ENCODE results near the gene HUNK.

HUNK gene

GRCh38 chr21:31882711-31883110 lies 9.9 kb downstream of the HUNK start:
- TF ChIP-seq POU6F1 (CRISPR knock-in tag; IDR thresholded peaks at IDR 0.05; ENCODE audit: borderline replicate concordance, low read depth) (no peak), CSDC2 (CRISPR knock-in tag; IDR thresholded peaks at IDR 0.05) (no peak), TOX (CRISPR knock-in tag; IDR thresholded peaks at IDR 0.05; ENCODE audit: borderline replicate concordance) (no peak), PPARA (CRISPR knock-in tag; IDR thresholded peaks at IDR 0.05; ENCODE audit: borderline replicate concordance) (no peak)

GRCh38 chr21:31885146-31885545 lies 12.3 kb downstream of the HUNK start:
- TF ChIP-seq, protein P1, sequence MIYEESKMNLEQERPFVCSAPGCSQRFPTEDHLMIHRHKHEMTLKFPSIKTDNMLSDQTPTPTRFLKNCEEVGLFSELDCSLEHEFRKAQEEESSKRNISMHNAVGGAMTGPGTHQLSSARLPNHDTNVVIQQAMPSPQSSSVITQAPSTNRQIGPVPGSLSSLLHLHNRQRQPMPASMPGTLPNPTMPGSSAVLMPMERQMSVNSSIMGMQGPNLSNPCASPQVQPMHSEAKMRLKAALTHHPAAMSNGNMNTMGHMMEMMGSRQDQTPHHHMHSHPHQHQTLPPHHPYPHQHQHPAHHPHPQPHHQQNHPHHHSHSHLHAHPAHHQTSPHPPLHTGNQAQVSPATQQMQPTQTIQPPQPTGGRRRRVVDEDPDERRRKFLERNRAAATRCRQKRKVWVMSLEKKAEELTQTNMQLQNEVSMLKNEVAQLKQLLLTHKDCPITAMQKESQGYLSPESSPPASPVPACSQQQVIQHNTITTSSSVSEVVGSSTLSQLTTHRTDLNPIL (CRISPR knock-in tag; IDR thresholded peaks at IDR 0.05; ENCODE audit: low read depth): no peak
- TF ChIP-seq BACH2 (CRISPR knock-in tag; IDR thresholded peaks at IDR 0.05; ENCODE audit: borderline replicate concordance) (no peak), POU6F1 (CRISPR knock-in tag; IDR thresholded peaks at IDR 0.05; ENCODE audit: borderline replicate concordance, low read depth) (no peak), ZFP30 (CRISPR knock-in tag; IDR thresholded peaks at IDR 0.05) (no peak)
- no peak for ATAC-seq

More at GRCh38 chr21:31882711-31883110, 9.9 kb downstream of the HUNK start:
- ATAC-seq: no peak

DNA sequence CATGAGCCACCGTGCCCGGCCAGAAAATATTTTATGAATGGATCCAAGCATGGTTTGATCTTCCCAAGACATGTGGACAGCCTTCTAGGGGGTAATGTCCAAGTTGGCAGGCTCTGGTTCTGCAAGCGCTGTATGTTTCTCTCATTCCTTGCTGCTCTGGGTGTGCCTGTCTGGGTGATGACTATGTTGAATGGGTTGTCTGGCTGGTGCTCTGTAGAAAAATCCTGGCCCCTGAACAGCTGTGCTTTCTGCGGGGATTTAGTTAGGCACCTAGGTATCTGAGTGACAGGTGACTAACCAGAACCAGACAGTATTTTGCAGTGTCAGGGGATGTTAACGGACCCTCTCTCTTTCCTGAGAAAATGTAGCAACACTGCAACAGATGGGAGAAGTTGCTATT lies 14.1 kb downstream of the HUNK start:
- no peak for TF ChIP-seq RARB (CRISPR knock-in tag; IDR thresholded peaks at IDR 0.05)
- TF ChIP-seq POU6F1 (CRISPR knock-in tag; IDR thresholded peaks at IDR 0.05; ENCODE audit: borderline replicate concordance, low read depth): no peak
- TF ChIP-seq ZFP3 (CRISPR knock-in tag; IDR thresholded peaks at IDR 0.05): no peak
- no peak for TF ChIP-seq ZC3H10 (CRISPR knock-in tag; IDR thresholded peaks at IDR 0.05)
- no peak for TF ChIP-seq ARNTL (CRISPR knock-in tag; IDR thresholded peaks at IDR 0.05; ENCODE audit: borderline replicate concordance, low read depth)
- no peak for TF ChIP-seq CSDC2 (CRISPR knock-in tag; IDR thresholded peaks at IDR 0.05)
- TF ChIP-seq GLIS3 (CRISPR knock-in tag; IDR thresholded peaks at IDR 0.05): no peak
- TF ChIP-seq ESRRG (CRISPR knock-in tag; IDR thresholded peaks at IDR 0.05): no peak
- no peak for ATAC-seq

- no peak for ATAC-seq
- TF ChIP-seq, protein P1 (CRISPR knock-in tag; IDR thresholded peaks at IDR 0.05; ENCODE audit: low read depth): no peak
- TF ChIP-seq GLIS3 (CRISPR knock-in tag; IDR thresholded peaks at IDR 0.05) (no peak), TOX (CRISPR knock-in tag; IDR thresholded peaks at IDR 0.05; ENCODE audit: borderline replicate concordance) (no peak), ZNF70 (CRISPR knock-in tag; IDR thresholded peaks at IDR 0.05) (no peak), PPARA (CRISPR knock-in tag; IDR thresholded peaks at IDR 0.05; ENCODE audit: borderline replicate concordance) (no peak), TCF4 (CRISPR knock-in tag; IDR thresholded peaks at IDR 0.05; ENCODE audit: borderline replicate concordance) (no peak), ESRRG (CRISPR knock-in tag; IDR thresholded peaks at IDR 0.05) (no peak)
- TF ChIP-seq, protein P2, sequence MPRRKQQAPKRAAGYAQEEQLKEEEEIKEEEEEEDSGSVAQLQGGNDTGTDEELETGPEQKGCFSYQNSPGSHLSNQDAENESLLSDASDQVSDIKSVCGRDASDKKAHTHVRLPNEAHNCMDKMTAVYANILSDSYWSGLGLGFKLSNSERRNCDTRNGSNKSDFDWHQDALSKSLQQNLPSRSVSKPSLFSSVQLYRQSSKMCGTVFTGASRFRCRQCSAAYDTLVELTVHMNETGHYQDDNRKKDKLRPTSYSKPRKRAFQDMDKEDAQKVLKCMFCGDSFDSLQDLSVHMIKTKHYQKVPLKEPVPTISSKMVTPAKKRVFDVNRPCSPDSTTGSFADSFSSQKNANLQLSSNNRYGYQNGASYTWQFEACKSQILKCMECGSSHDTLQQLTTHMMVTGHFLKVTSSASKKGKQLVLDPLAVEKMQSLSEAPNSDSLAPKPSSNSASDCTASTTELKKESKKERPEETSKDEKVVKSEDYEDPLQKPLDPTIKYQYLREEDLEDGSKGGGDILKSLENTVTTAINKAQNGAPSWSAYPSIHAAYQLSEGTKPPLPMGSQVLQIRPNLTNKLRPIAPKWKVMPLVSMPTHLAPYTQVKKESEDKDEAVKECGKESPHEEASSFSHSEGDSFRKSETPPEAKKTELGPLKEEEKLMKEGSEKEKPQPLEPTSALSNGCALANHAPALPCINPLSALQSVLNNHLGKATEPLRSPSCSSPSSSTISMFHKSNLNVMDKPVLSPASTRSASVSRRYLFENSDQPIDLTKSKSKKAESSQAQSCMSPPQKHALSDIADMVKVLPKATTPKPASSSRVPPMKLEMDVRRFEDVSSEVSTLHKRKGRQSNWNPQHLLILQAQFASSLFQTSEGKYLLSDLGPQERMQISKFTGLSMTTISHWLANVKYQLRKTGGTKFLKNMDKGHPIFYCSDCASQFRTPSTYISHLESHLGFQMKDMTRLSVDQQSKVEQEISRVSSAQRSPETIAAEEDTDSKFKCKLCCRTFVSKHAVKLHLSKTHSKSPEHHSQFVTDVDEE (CRISPR knock-in tag; IDR thresholded peaks at IDR 0.05): no peak
These were observed 14.6 kb downstream of the HUNK start for GRCh38 chr21:31887391-31887841.

All from SK-N-SH treated with all-trans-retinoic acid at 6 μM for 48 hours (cell line).